B cell (primary cell): ENCODE results near the gene KEAP1.

Source experiments
- CTCF ChIP-seq: fragments of 200-600 bp; IDR thresholded peaks from one replicate; pipeline ENCODE4 v1.8.0; 2022; ENCODE audit warnings: antibody characterized with exemption, mild to moderate bottlenecking
- EZH2 ChIP-seq: IDR thresholded peaks from 2 replicates; pipeline ENCODE4 v1.6.1; 2012; ENCODE audit warnings: borderline replicate concordance, low read depth, mild to moderate bottlenecking, moderate library complexity, low read length; ENCODE audit not compliant: insufficient read depth, poor library complexity, severe bottlenecking

GRCh38 chr19:10464456-10464855 lies 38.7 kb downstream of the KEAP1 start:
- TF ChIP-seq CTCF = no peak
- no peak for TF ChIP-seq EZH2
